IMR-90 (cell line): Measurements from ENCODE around the gene SNAPC2. TPM values are rescaled to one million over a fixed set of nuclear protein-coding genes. Genes with fewer than 3 reads are reported as not detected.

Source experiments
- ATAC-seq: fragments of 200-7000 bp; cut with Tn5 transposase; 2 replicates; pipeline ENCODE4 v1.9.1; 2020; ENCODE audit warnings: low read depth, mild to moderate bottlenecking, moderate library complexity
- BruUV-seq: library from RNA; stranded (reverse); fragments of 400-500 nt; replicated peaks from 2 replicates; lab custom pipeline; 2021; lab: Mats Ljungman, UMichigan
- CTCF ChIA-PET: fragments of 300-600 bp; formaldehyde crosslinking; extraction: SDS; loops from one replicate; lab custom pipeline; 2021; ENCODE audit warnings: antibody characterized with exemption; lab: Yijun Ruan, JAX
- POLR2A ChIA-PET: fragments of 300-600 bp; sonication (Branson Sonifier 250); formaldehyde crosslinking; loops from one replicate; lab custom pipeline; 2022; ENCODE audit warnings: antibody characterized with exemption; ENCODE audit not compliant: unreplicated experiment; lab: Charles Lee
- DNase-seq: peaks from one replicate; pipeline ENCODE4 v3.0.0; 2013
- H2AFZ ChIP-seq: replicated peaks from 2 replicates; pipeline ENCODE3; 2013; ENCODE audit warnings: low read length, mild to moderate bottlenecking; ENCODE audit not compliant: poor library complexity
- H2AK5ac ChIP-seq: 2 replicates; pipeline ENCODE4 v1.6.1; 2013; ENCODE audit warnings: low read depth, low read length, inconsistent platforms
- H2AK9ac ChIP-seq: replicated peaks from 2 replicates; pipeline ENCODE3; 2013; ENCODE audit warnings: mild to moderate bottlenecking, low read depth, low read length, moderate library complexity; ENCODE audit not compliant: poor library complexity
- H2BK120ac ChIP-seq: 2 replicates; pipeline ENCODE4 v1.6.1; 2013; ENCODE audit warnings: low read depth, low read length, inconsistent platforms
- H2BK15ac ChIP-seq: 3 replicates; pipeline ENCODE4 v1.6.1; 2013; ENCODE audit warnings: low read depth, low read length, inconsistent platforms
- H2BK20ac ChIP-seq: 2 replicates; pipeline ENCODE4 v1.6.1; 2013; ENCODE audit warnings: low read depth, mild to moderate bottlenecking, inconsistent platforms, low read length, moderate library complexity
- H2BK5ac ChIP-seq: 2 replicates; pipeline ENCODE4 v1.6.1; 2013; ENCODE audit warnings: mild to moderate bottlenecking, low read depth, low read length, inconsistent platforms; ENCODE audit not compliant: poor library complexity, severe bottlenecking
- H3K14ac ChIP-seq: replicated peaks from 2 replicates; pipeline ENCODE4 v1.6.1; 2013; ENCODE audit warnings: low read depth, low read length, inconsistent platforms
- H3K18ac ChIP-seq: 2 replicates; pipeline ENCODE4 v1.6.1; 2013; ENCODE audit warnings: low read depth, low read length, control low read depth
- H3K23ac ChIP-seq: 2 replicates; pipeline ENCODE4 v1.6.1; 2013; ENCODE audit warnings: low read depth, low read length, inconsistent platforms
- H3K27ac ChIP-seq: 2 replicates; pipeline ENCODE4 v1.5.1; 2013; ENCODE audit warnings: mild to moderate bottlenecking, control low read depth, low read length; ENCODE audit not compliant: insufficient read depth
- H3K27me3 ChIP-seq: 2 replicates; pipeline ENCODE4 v1.6.1; 2013; ENCODE audit warnings: low read length; ENCODE audit not compliant: control insufficient read depth, insufficient read depth
- H3K36me3 ChIP-seq: 2 replicates; pipeline ENCODE4 v1.6.1; 2013; ENCODE audit warnings: low read length, mixed read lengths; ENCODE audit not compliant: control insufficient read depth, insufficient read depth
- H3K4ac ChIP-seq: 2 replicates; pipeline ENCODE4 v1.6.1; 2013; ENCODE audit warnings: low read depth, low read length, inconsistent platforms
- H3K4me1 ChIP-seq: 2 replicates; pipeline ENCODE4 v1.6.1; 2013; ENCODE audit warnings: low read length, mixed read lengths; ENCODE audit not compliant: control insufficient read depth, insufficient read depth
- H3K4me2 ChIP-seq: 2 replicates; pipeline ENCODE4 v1.6.1; 2013; ENCODE audit warnings: low read depth, mild to moderate bottlenecking, control low read depth, low read length, moderate library complexity
- H3K4me3 ChIP-seq: 2 replicates; pipeline ENCODE4 v1.5.1; 2013; ENCODE audit warnings: low read depth, mild to moderate bottlenecking, control low read depth, low read length, moderate library complexity; ENCODE audit not compliant: insufficient read depth
- H3K56ac ChIP-seq: 2 replicates; pipeline ENCODE4 v1.6.1; 2013; ENCODE audit warnings: low read length, inconsistent platforms; ENCODE audit not compliant: insufficient read depth; ENCODE audit errors: extremely low read depth
- H3K79me1 ChIP-seq, 2 experiments: 2 replicates each; pipeline ENCODE4 v1.6.1; 2013; ENCODE audit warnings: low read length in 2 of 2, inconsistent platforms in 1 of 2, low read depth in 1 of 2
- H3K9ac ChIP-seq: 2 replicates; pipeline ENCODE4 v1.6.1; 2013; ENCODE audit warnings: low read depth, low read length, control low read depth
- H3K9me1 ChIP-seq: 2 replicates; pipeline ENCODE4 v1.6.1; 2013; ENCODE audit warnings: low read length, inconsistent platforms; ENCODE audit not compliant: insufficient read depth
- H3K9me3 ChIP-seq: 2 replicates; pipeline ENCODE4 v1.6.1; 2013; ENCODE audit warnings: low read length; ENCODE audit not compliant: control insufficient read depth, insufficient read depth
- H4K20me1 ChIP-seq: 2 replicates; pipeline ENCODE4 v1.6.1; 2013; ENCODE audit warnings: low read length, inconsistent platforms; ENCODE audit not compliant: insufficient read depth
- H4K5ac ChIP-seq: 2 replicates; pipeline ENCODE4 v1.6.1; 2013; ENCODE audit warnings: mild to moderate bottlenecking, low read depth, low read length, control low read depth
- H4K8ac ChIP-seq, 2 experiments: 2 replicates each; pipeline ENCODE4 v1.6.1; 2013; ENCODE audit warnings: low read depth in 2 of 2, low read length in 2 of 2, control low read depth in 1 of 2, inconsistent platforms in 1 of 2
- H4K91ac ChIP-seq: 2 replicates; pipeline ENCODE4 v1.6.1; 2013; ENCODE audit warnings: low read depth, low read length, inconsistent platforms; ENCODE audit not compliant: insufficient read depth
- BHLHE40 ChIP-seq: fragments of 150-350 bp; IDR thresholded peaks from 2 replicates; pipeline ENCODE4 v1.6.1; 2016; ENCODE audit warnings: mild to moderate bottlenecking, low read depth, low read length
- CEBPB ChIP-seq: IDR thresholded peaks from 2 replicates; pipeline ENCODE4 v1.6.1; 2012; ENCODE audit warnings: low read depth, low read length, improper control_type of control experiment
- CTCF ChIP-seq: conservative IDR thresholded peaks from 2 replicates; pipeline ENCODE4 v1.5.1; 2012; ENCODE audit warnings: mild to moderate bottlenecking, low read depth, low read length, improper control_type of control experiment
- MAZ ChIP-seq: IDR thresholded peaks from 2 replicates; pipeline ENCODE4 v1.6.1; 2012; ENCODE audit warnings: low read depth, mild to moderate bottlenecking, low read length, improper control_type of control experiment, moderate library complexity, borderline replicate concordance
- NFE2L2 ChIP-seq: fragments of 150-350 bp; IDR thresholded peaks from 2 replicates; pipeline ENCODE4 v1.6.1; 2016; ENCODE audit warnings: low read depth, mild to moderate bottlenecking, low read length
- POLR2A ChIP-seq: IDR thresholded peaks from 2 replicates; pipeline ENCODE4 v1.6.1; 2012; ENCODE audit warnings: mild to moderate bottlenecking, low read depth, low read length
- RAD21 ChIP-seq: IDR thresholded peaks from 2 replicates; pipeline ENCODE4 v1.6.1; 2012; ENCODE audit warnings: low read length, improper control_type of control experiment
- RCOR1 ChIP-seq: IDR thresholded peaks from 2 replicates; pipeline ENCODE4 v1.6.1; 2012; ENCODE audit warnings: mild to moderate bottlenecking, low read length, improper control_type of control experiment; ENCODE audit not compliant: insufficient replicate concordance
- RFX5 ChIP-seq: IDR thresholded peaks from 2 replicates; pipeline ENCODE4 v1.8.0; 2012; ENCODE audit warnings: low read depth, mild to moderate bottlenecking, low read length, moderate library complexity
- SMC3 ChIP-seq: fragments of 150-350 bp; IDR thresholded peaks from 2 replicates; pipeline ENCODE4 v1.6.1; 2016; ENCODE audit warnings: low read depth, mild to moderate bottlenecking, antibody characterized with exemption, low read length, moderate library complexity
- WGBS, 2 experiments: methylation state at CpG; one replicate each; pipeline versions ENCODE4 v1.1.5 to v1.1.7; 2013; ENCODE audit warnings: missing lambda C conversion rate in 2 of 2; ENCODE audit not compliant: insufficient read length in 1 of 2; ENCODE audit errors: extremely low coverage in 2 of 2; 5-methylcytosine and 5-hydroxymethylcytosine counted together
- dilution Hi-C: fragments of 300-500 bp; cut with HindIII; formaldehyde crosslinking; loops from one replicate; pipeline ENCODE4 v1.14.3; 2018; ENCODE audit warnings: low sequenced_read_pairs; ENCODE audit not compliant: unreplicated experiment
- in situ Hi-C: fragments of 300-500 bp; cut with MboI; formaldehyde crosslinking; loops from 3 replicates; pipeline ENCODE4 v1.14.3; 2019; ENCODE audit warnings: low sequenced_read_pairs, inconsistent platforms, mixed read lengths
- intact Hi-C: fragments of 100-400 bp; cut with micrococcal nuclease; formaldehyde crosslinking; loops from 2 replicates; pipeline ENCODE4 v1.10.0; 2022
- polyA plus RNA-seq, 3 experiments: library from polyadenylated mRNA; depleted of rRNA; stranded (reverse); fragments of >200 nt; gene quantifications; 2 replicates each; pipeline ENCODE4 v1.2.3, GENCODE V29; 2012; ENCODE audit warnings: low replicate concordance in 1 of 3
- total RNA-seq: library from RNA; depleted of rRNA; stranded (reverse); fragments of >200 nt; gene quantifications from 2 replicates; pipeline ENCODE4 v1.2.3, GENCODE V29; 2012
- TF ChIP-seq, protein P1 (sequence below): fragments of 150-350 bp; IDR thresholded peaks from 2 replicates; pipeline ENCODE4 v1.6.1; 2016; ENCODE audit warnings: low read depth, mild to moderate bottlenecking, low read length, moderate library complexity, borderline replicate concordance

SNAPC2 gene
- total and polyA plus RNA-seq, 2 of the 4 experiments (the other 2 are of a cell fraction), result 12.5 to 29.2 TPM

DNA sequence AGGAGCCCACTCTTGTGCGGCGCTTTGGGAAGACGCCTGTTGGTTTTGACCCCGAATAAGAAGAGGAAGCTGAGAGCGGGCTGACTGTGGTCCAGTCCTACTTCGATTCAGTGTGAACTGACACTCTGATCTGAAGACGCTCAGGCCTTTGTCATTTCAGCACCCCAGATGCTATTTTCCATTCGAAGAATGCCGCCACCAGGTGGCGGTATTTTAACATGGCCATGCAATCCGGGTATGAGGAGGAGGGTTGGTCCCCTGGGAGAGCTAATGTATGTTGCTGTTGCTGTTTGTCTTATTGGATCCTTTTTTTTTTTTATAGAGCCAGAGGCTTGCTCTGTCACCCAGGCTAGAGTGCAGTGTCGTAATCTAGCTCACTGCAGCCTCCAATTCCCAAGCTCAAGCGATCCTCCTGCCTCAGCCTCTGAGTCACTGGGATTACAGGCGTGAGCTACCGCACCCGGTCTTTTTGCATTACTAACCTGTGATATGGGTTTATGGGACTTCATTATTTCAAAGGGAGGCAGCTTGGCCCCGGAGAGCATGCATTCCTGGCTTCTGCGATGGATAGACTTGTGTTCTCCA lies 24.1 kb downstream of the SNAPC2 start (continued):
- peak; percentile 88 for TF ChIP-seq CTCF
- peak; percentile 5; the same call in 1 of the 2 replicates for TF ChIP-seq POLR2A

- Histone ChIP-seq H4K5ac (no peak overlapping the region), H3K4ac (no peak overlapping the region), H3K9me3 (no peaks in the 10 kb centered on the region), H3K18ac (no peak overlapping the region), H2AK5ac (no peak overlapping the region), H3K4me1 (no peaks in the 10 kb centered on the region; the same call in 1 of the 2 replicates), H3K79me1 (peaks cover 0 to 4% of the 10 kb centered on the region in 2 experiments; a peak in 1 of 4 replicates), H2BK20ac (no peak overlapping the region), H3K56ac (no peak overlapping the region), H2BK15ac (no peak overlapping the region), H4K91ac (no peak overlapping the region), H3K4me2 (no peak overlapping the region), H3K9me1 (no peaks in the 10 kb centered on the region), H3K36me3 (no peaks in the 10 kb centered on the region), H3K27ac (no peak overlapping the region), H2AK9ac (no peak overlapping the region), H3K4me3 (no peak overlapping the region), H2BK120ac (no peak overlapping the region), H2BK5ac (no peak overlapping the region), H4K20me1 (no peaks in the 10 kb centered on the region), H3K27me3 (no peaks in the 10 kb centered on the region), H2AFZ (no peak overlapping the region), H3K23ac (no peak overlapping the region), H3K14ac (no peak overlapping the region), H4K8ac (no peak overlapping the region), H3K9ac (no peak overlapping the region)
- in situ Hi-C loops (no loop called here), intact Hi-C loops (no loop called here), dilution Hi-C loops (no loop called here)
- POLR2A ChIA-PET, result no interaction called here
- WGBS, 2 experiments, result no CpG with 5 or more reads among the region's 4 CpGs
- BruUV-seq, result no TSS peak
- DNase-seq, result peak; percentile 69
- no peak for ATAC-seq
- CTCF ChIA-PET, result no interaction called here
- TF ChIP-seq RFX5 (no peak), CTCF (no peak), BHLHE40 (no peak), MAZ (no peak), CEBPB (no peak), NFE2L2 (no peak), POLR2A (no peak), SMC3 (no peak), RCOR1 (no peak), RAD21 (no peak)
- TF ChIP-seq, protein P1, sequence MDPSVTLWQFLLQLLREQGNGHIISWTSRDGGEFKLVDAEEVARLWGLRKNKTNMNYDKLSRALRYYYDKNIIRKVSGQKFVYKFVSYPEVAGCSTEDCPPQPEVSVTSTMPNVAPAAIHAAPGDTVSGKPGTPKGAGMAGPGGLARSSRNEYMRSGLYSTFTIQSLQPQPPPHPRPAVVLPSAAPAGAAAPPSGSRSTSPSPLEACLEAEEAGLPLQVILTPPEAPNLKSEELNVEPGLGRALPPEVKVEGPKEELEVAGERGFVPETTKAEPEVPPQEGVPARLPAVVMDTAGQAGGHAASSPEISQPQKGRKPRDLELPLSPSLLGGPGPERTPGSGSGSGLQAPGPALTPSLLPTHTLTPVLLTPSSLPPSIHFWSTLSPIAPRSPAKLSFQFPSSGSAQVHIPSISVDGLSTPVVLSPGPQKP, result no peak
Observed at GRCh38 chr19:7947939-7948338, 27.8 kb downstream of the SNAPC2 start.
